OCI-LY3 (cell line): ENCODE measurements around the gene ACSF3.

Experiments used
- CTCF ChIP-seq: fragments of 200-600, 300-600 bp; sonication (generic); IDR thresholded peaks from 2 replicates; pipeline ENCODE4 v1.5.1; 2014; ENCODE audit warnings: antibody characterized with exemption, low read length, low read depth
- EZH2phosphoT487 ChIP-seq: fragments of 200-600 bp; shearing (Covaris generic); IDR thresholded peaks from 2 replicates; pipeline ENCODE4 v1.6.1; 2018; ENCODE audit warnings: antibody characterized with exemption, mixed run types, low read depth

- TF ChIP-seq CTCF, result no peak
- TF ChIP-seq EZH2phosphoT487, result no peak
These were observed 98.2 kb downstream of the ACSF3 start for GRCh38 chr16:89191901-89192185.
